PC-3 (cell line): ENCODE measurements around the gene VASN. TPM values are rescaled to one million over a fixed set of nuclear protein-coding genes. Genes with fewer than 3 reads are reported as not detected.

Source experiments
- ATAC-seq: fragments of 200-7000 bp; cut with Tn5 transposase; 2 replicates; pipeline ENCODE4 v1.9.1; 2020; ENCODE audit warnings: mild to moderate bottlenecking, moderate library complexity
- BruUV-seq: library from RNA; stranded (reverse); fragments of 400-500 nt; replicated peaks from 2 replicates; lab custom pipeline; 2021; lab: Mats Ljungman, UMichigan
- CTCF ChIA-PET: fragments of 300-600 bp; sonication (Branson Sonifier 250); formaldehyde crosslinking; loops from one replicate; lab custom pipeline; 2022; ENCODE audit warnings: antibody characterized with exemption; lab: Charles Lee
- POLR2A ChIA-PET: fragments of 300-600 bp; sonication (Branson Sonifier 250); formaldehyde crosslinking; loops from one replicate; lab custom pipeline; 2022; ENCODE audit warnings: antibody characterized with exemption; ENCODE audit not compliant: unreplicated experiment; lab: Charles Lee
- DNase-seq: peaks from one replicate; pipeline ENCODE4 v3.0.0-alpha.2; 2015
- H2AFZ ChIP-seq: fragments of 300-600 bp; sonication (generic); 2 replicates; pipeline ENCODE4 v1.6.0; 2016; ENCODE audit warnings: antibody characterized with exemption, low read length
- H3F3A ChIP-seq: fragments of 300-600 bp; sonication (generic); one replicate; pipeline ENCODE4 v1.6.0; 2017; ENCODE audit warnings: antibody characterized with exemption, low read length, control low read depth, mild to moderate bottlenecking; ENCODE audit not compliant: unreplicated experiment
- H3K27ac ChIP-seq: fragments of 300-600 bp; sonication (generic); 2 replicates; pipeline ENCODE4 v1.5.1; 2016; ENCODE audit warnings: mild to moderate bottlenecking, low read length
- H3K27me3 ChIP-seq: fragments of 300-600 bp; sonication (generic); 2 replicates; pipeline ENCODE4 v1.6.1; 2016; ENCODE audit warnings: low read length, mixed read lengths
- H3K36me3 ChIP-seq: fragments of 300-600 bp; sonication (generic); 2 replicates; pipeline ENCODE4 v1.6.1; 2016; ENCODE audit warnings: low read depth, mixed run types, low read length, mixed read lengths
- H3K4me1 ChIP-seq: fragments of 300-600 bp; sonication (generic); 2 replicates; pipeline ENCODE4 v1.5.1; 2016; ENCODE audit warnings: low read length; ENCODE audit not compliant: insufficient read depth
- H3K4me2 ChIP-seq: fragments of 300-600 bp; sonication (generic); 2 replicates; pipeline ENCODE4 v1.6.0; 2016; ENCODE audit warnings: low read length
- H3K4me3 ChIP-seq: fragments of 300-600 bp; sonication (generic); 2 replicates; pipeline ENCODE4 v1.5.1; 2016; ENCODE audit warnings: mild to moderate bottlenecking, low read length, mixed read lengths
- H3K79me2 ChIP-seq: fragments of 300-600 bp; sonication (generic); 2 replicates; pipeline ENCODE4 v1.6.1; 2017; ENCODE audit warnings: low read length, mixed read lengths
- H3K9ac ChIP-seq: fragments of 300-600 bp; sonication (generic); 2 replicates; pipeline ENCODE4 v1.6.0; 2016; ENCODE audit warnings: mild to moderate bottlenecking, low read length
- H3K9me2 ChIP-seq: fragments of 300-600 bp; sonication (generic); replicated peaks from 2 replicates; pipeline ENCODE4 v1.6.1; 2016; ENCODE audit warnings: mixed run types, low read length, mixed read lengths
- H3K9me3 ChIP-seq: fragments of 300-600 bp; sonication (generic); 2 replicates; pipeline ENCODE4 v1.6.1; 2016; ENCODE audit warnings: low read length, mixed read lengths
- H4K20me1 ChIP-seq: fragments of 300-600 bp; sonication (generic); 2 replicates; pipeline ENCODE4 v1.6.1; 2016; ENCODE audit warnings: low read length, mixed read lengths
- EZH2 ChIP-seq: fragments of 300-600 bp; sonication (generic); IDR thresholded peaks from one replicate; pipeline ENCODE4 v1.6.1; 2017; ENCODE audit warnings: antibody characterized with exemption, mild to moderate bottlenecking, low read length; ENCODE audit not compliant: unreplicated experiment
- EZH2phosphoT487 ChIP-seq: fragments of 300-600 bp; sonication (generic); IDR thresholded peaks from 2 replicates; pipeline ENCODE4 v1.6.1; 2018; ENCODE audit warnings: mild to moderate bottlenecking, antibody characterized with exemption, low read length, borderline replicate concordance
- intact Hi-C: fragments of 100-400 bp; cut with micrococcal nuclease; formaldehyde crosslinking; loops from 2 replicates; pipeline ENCODE4 v1.9.0; 2023
- total RNA-seq: library from RNA; depleted of rRNA; stranded (reverse); fragments of >200 nt; gene quantifications from 2 replicates; pipeline ENCODE4 v1.2.3, GENCODE V29; 2014
- TF ChIP-seq, protein P1 (sequence below): fragments of 300-600 bp; sonication (generic); conservative IDR thresholded peaks from 2 replicates; pipeline ENCODE4 v1.5.1; 2017; ENCODE audit warnings: antibody characterized with exemption, low read depth, mild to moderate bottlenecking, low read length

VASN gene
- total RNA-seq, 1 experiment from 2014 or later = 12.2 TPM

DNA sequence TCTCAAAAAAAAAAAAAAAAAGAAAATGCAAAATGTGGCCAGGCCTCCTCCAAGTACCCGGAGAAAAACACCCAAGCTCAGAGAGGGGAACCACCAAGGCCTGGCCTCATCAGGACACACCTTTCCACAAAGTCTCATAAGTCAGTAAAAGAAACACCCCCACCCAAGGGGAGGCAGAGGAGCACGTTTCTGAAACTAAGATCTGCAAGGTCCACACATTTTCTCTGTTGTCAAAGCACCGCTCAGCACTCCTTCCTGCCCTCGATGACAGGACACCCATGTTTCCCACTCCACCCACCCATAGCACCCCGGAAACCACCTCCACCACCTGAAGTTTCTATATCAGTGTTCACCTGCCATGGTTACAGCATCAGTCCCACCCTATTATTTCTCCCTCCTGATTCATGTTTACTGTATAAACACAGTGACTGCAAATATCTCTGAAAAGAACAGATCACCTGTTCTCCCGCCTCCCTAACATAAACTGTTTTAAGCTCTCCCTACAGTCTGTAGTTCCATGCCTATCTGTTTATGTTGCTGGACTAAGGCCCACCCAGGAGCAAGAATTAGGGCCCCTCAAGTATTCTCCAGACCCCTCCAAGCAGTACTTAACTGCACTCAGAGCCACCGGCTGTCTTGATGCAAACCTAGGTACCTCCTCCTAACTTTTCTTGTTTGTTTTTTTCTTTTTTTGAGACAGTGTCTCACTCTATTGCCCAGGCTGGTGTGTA is 42.7 kb downstream of the VASN start:
- peaks cover 22% of the 10 kb centered on the region for H3K4me1 ChIP-seq
- intact Hi-C loops = no loop called here
- H3K9ac ChIP-seq = no peak overlapping the region
- TF ChIP-seq, protein P1, sequence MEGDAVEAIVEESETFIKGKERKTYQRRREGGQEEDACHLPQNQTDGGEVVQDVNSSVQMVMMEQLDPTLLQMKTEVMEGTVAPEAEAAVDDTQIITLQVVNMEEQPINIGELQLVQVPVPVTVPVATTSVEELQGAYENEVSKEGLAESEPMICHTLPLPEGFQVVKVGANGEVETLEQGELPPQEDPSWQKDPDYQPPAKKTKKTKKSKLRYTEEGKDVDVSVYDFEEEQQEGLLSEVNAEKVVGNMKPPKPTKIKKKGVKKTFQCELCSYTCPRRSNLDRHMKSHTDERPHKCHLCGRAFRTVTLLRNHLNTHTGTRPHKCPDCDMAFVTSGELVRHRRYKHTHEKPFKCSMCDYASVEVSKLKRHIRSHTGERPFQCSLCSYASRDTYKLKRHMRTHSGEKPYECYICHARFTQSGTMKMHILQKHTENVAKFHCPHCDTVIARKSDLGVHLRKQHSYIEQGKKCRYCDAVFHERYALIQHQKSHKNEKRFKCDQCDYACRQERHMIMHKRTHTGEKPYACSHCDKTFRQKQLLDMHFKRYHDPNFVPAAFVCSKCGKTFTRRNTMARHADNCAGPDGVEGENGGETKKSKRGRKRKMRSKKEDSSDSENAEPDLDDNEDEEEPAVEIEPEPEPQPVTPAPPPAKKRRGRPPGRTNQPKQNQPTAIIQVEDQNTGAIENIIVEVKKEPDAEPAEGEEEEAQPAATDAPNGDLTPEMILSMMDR = no peak
- TF ChIP-seq EZH2 = no peak
- no peak for TF ChIP-seq EZH2phosphoT487
- DNase-seq (no peak), ATAC-seq (no peak)
- H3K4me2 ChIP-seq = no peak overlapping the region
- POLR2A ChIA-PET = no interaction called here
- no peak overlapping the region for H3K4me3 ChIP-seq
- H4K20me1 ChIP-seq = peaks cover 23% of the 10 kb centered on the region; the same call in 1 of the 2 replicates
- no TSS peak for BruUV-seq
- no peaks in the 10 kb centered on the region for H3F3A ChIP-seq
- CTCF ChIA-PET = no interaction called here
- peaks cover 18% of the 10 kb centered on the region for H3K79me2 ChIP-seq
- H3K27ac ChIP-seq = no peak overlapping the region
- H3K9me3 ChIP-seq = no peaks in the 10 kb centered on the region
- no peaks in the 10 kb centered on the region for H3K27me3 ChIP-seq
- H2AFZ ChIP-seq = no peak overlapping the region
- H3K36me3 ChIP-seq = no peaks in the 10 kb centered on the region
- H3K9me2 ChIP-seq = no peaks in the 10 kb centered on the region

DNA sequence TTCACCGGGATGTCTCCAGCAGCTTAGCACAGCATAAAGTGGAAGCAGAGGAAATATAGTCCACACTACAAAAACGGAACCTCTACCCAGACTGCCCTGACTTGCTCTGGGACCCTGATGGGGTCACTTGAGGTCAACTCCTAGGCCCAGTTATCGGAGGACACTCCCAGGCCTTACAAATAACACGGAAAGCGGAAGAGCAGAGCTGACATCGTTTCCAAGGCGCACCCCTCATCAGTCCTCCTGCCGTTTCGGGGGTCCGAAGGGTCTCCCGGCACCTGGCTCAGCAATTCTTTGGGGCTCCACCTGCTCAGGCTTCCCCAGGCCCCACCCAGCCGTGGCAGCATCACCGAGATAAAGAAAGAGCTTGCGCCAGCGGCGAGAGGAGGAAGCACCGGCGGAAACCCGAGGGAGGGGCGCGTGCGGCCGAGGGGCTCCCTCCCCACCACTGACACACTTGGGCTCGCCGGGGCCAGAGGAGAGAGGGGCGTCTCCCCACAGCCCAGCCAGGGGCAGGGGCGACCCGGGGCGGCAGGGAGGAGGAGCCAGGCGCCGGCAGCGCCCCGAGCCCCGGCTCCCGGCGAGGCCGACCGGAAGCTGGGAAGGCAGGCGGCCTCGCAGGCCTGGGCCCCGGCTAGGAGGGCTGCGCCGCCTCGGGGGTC is 44.0 kb downstream of the VASN start:
- H4K20me1 ChIP-seq = 0 out of 2 replicates have a peak, but pooled peaks cover 14% of the 10 kb centered on the region
- ChIA-PET CTCF (no interaction called here), POLR2A (no interaction called here)
- BruUV-seq = no TSS peak
- DNase-seq (peak; percentile 15), ATAC-seq (peak; percentile 15)
- peaks cover 18% of the 10 kb centered on the region for H3K79me2 ChIP-seq
- H3K9me2 ChIP-seq = no peaks in the 10 kb centered on the region
- intact Hi-C loops = no loop called here
- H3K36me3 ChIP-seq = no peaks in the 10 kb centered on the region
- peak overlapping the region; percentile 80 for H3K4me3 ChIP-seq
- peaks cover 16% of the 10 kb centered on the region for H3K4me1 ChIP-seq
- H3K27ac ChIP-seq = no peak overlapping the region
- H3K27me3 ChIP-seq = no peaks in the 10 kb centered on the region
- H3K9ac ChIP-seq = peak overlapping the region; percentile 71
- TF ChIP-seq, protein P1 = no peak
- no peak for TF ChIP-seq EZH2phosphoT487
- TF ChIP-seq EZH2 = no peak
- H3F3A ChIP-seq = no peaks in the 10 kb centered on the region
- H2AFZ ChIP-seq = peak overlapping the region; percentile 76
- peak overlapping the region; percentile 99 for H3K4me2 ChIP-seq
- H3K9me3 ChIP-seq = no peaks in the 10 kb centered on the region
